GM18499 (cell line): ENCODE data around the gene PLXNB3.
"Not testable (repeated sequence)": the region's sequence is repeated elsewhere in the genome, so short reads cannot be mapped to it uniquely, and the experiment has no call there.

Source experiments
- ATAC-seq: cut with Tn5 transposase; IDR thresholded peaks from one replicate; pipeline ENCODE4 v1.9.1; 2021; ENCODE audit warnings: moderate number of reproducible peaks; ENCODE audit not compliant: insufficient read depth, unreplicated experiment

PLXNB3 gene

GRCh38 chrX:153731845-153732215, 32.2 kb upstream of the PLXNB3 start:
- no peak for ATAC-seq

DNA sequence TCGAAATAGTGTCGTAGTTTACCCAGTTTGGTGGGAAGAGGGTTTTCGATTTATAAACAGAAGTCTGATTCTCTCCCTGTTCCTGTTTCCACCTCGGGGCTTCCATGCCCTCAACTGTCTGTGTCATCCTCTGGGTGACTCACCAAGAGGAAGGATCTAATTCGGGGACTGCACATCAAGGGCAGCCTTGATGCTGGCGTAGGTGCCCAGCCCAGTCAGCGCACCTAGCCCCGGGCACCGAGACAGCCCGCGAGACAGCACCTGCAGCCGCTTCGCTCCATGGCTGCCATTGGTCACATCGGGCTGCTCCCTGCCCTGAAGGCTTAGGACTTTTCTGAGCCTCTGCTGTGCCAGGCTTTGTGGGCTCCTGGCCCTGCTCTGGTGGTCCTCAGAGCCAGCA, 31.6 kb upstream of the PLXNB3 start:
- ATAC-seq: no peak

- ATAC-seq: no peak
Measured at GRCh38 chrX:153733651-153734240, 30.3 kb upstream of the PLXNB3 start.

DNA sequence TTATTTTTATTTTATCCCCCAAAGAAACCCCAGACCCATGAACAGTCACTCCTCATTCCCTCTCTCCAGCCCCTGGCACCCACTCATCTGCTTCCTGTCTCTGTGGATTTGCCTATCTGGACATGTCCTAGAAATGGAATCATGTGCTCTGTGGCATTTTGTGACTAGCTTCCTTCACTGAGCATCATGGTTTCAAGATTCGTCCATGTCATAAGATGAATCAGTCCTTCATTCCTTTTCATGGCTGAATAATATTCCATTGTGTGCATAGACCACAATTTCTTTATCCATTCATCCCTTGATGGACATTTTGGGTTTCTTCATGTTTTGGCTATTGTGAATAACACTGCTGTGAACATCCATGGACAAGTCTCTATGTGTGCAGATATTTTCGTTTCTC, 29.2 kb upstream of the PLXNB3 start:
- ATAC-seq: no peak

- ATAC-seq: no peak
Measured at GRCh38 chrX:153735274-153735673, 28.8 kb upstream of the PLXNB3 start.

DNA sequence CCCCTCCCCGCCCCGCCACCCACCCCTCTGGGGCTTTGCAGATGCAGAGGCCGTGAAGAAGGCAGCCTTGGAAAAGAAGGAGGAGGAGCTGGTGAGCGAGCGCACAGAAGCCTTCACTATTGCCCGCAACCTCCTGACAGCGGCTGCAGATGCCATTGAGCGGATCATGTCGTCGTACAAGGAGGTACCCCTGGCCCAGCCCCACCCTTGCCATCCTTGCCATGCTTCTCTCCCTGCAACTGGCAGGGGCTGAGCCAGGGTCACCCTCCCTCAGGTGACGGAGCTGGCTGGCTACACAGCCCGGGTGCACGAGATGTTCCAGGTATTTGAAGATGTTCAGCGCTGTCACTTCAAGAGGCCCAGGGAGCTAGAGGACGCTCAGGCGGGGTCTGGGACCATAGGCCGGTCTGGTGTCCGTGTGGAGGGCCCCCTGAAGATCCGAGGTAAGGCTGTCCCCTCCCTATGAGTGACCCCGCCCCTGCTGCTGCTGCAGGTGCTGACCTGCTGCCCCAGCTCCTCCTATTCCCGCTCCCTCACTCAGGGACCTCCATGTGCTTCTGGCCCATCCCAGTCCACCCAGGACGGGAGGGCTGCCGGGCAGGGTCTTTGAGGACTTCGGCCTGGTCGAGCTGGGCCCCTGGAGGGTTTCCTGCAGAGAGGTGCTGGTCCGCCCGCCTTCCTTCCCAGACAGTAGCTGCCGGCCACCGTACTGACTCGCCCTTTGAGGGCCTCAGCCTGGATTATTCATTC, 27.8 kb upstream of the PLXNB3 start:
- no peak for ATAC-seq

DNA sequence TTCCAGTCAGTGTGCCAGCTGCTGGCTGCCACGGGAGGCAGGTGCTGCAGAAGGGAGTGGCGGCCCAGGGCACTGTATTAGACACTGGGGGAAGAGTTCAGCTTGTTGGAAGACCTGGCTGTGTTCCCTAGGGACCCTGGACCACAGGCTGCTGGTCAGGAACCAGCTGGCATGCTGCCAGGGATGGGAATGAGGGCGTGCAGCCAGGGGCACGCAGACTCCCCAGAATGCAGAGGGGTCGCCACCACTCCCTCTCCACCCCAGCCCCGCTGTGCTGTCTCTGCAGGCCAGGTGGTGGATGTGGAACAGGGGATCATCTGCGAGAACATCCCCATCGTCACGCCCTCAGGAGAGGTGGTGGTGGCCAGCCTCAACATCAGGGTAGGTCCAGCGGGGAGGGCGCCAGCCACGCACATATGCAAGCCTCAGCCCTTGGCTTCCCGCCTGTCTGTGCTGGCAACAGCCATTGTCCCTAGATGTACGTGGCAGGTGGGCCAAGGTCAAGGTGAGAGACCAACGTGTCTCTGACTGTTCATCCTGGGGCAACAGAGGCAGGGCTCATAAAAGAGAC, 27.1 kb upstream of the PLXNB3 start:
- ATAC-seq: no peak

GRCh38 chrX:153738056-153738605, 25.9 kb upstream of the PLXNB3 start:
- ATAC-seq: no peak

GRCh38 chrX:153739754-153740486, 24.1 kb upstream of the PLXNB3 start:
- no peak for ATAC-seq

GRCh38 chrX:153740631-153741222, 23.3 kb upstream of the PLXNB3 start:
- no peak for ATAC-seq

DNA sequence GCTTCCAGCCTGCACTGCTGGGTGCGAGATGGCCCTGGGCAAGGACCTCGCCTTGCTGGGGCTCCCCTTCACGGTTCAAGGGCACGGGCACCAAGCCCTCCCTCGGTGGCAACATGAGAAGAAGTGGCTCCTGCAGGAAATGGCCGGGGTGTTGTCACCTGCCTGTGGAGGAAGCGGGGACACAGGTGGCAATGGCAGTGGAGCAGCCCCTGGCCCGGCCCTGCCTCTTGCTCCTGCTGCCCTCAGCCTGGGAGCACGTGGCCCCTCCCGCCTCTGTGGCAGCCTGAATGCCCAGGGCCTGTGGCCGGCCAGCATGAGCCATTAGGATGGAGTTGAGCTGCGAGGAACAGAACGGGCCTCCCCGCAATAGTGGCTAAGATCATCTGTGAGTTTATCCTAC, 22.6 kb upstream of the PLXNB3 start:
- no peak for ATAC-seq

DNA sequence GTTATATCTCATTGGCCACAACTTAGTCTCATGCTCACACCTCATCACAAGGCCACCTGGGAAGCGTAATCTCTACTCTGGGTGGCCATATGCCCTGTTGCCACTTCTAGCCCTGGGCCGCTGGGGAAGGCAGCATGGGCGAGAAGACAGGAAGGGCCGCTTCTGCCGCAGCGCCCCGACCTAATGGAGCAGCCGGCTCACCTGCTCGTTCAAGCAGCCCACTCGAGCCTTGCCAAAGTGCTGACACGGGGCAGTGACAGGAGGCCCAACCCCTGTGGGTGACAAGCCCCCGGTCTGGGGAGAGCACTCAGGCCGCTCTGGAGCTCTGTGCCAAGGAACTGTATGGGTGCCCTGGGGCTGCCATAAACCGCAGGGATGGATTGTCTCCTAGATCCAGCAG, 21.9 kb upstream of the PLXNB3 start:
- not testable (repeated sequence) for ATAC-seq

- ATAC-seq: not testable (repeated sequence)
Measured at GRCh38 chrX:153742796-153743467, 21.1 kb upstream of the PLXNB3 start.

GRCh38 chrX:153743468-153744209, 20.4 kb upstream of the PLXNB3 start:
- ATAC-seq: not testable (repeated sequence)

DNA sequence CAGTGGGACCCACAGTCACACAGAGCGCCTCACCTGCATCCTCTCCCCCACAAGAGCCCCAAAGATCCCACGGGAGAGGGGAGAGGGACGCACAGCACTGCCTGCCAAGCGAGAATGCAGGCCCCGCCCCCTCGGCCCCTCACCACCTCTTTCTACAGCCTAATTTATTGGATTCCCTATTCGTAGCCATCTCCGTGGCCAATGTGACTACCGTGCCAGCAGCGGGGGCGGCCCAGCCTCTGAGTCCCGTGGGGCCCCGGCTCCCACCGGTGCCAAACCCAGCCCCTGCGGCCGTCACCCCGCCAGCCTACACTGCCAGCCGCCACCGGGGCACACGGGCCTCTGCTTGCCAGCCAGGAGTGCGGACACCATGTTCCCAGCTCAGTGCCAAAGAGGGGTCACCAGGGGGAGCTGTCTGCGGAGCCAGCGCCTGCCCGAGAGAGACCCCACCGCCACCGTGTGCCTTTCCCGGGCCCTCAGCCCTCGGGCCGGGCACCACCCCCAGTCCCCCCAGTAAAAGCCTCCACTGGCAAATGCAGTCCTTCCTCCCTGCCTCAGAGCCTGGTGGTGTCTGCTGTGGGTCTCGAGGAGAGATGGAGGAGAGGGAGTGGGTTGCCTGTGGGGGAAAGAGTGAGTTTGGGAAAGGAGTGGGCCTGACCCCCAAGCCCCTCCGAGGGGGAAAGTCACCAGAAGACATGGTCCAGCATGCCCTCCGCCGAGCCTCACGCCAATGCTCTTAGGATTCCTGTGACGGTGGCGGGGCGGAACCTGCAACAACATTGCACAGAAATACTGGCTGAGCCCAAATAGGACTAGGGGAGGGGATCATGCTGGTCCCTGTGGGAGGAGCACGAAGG, 19.6 kb upstream of the PLXNB3 start:
- no peak for ATAC-seq

GRCh38 chrX:153745067-153745433, 19.0 kb upstream of the PLXNB3 start:
- not testable (repeated sequence) for ATAC-seq

- no peak for ATAC-seq
Measured at GRCh38 chrX:153746359-153746758, 17.7 kb upstream of the PLXNB3 start.

DNA sequence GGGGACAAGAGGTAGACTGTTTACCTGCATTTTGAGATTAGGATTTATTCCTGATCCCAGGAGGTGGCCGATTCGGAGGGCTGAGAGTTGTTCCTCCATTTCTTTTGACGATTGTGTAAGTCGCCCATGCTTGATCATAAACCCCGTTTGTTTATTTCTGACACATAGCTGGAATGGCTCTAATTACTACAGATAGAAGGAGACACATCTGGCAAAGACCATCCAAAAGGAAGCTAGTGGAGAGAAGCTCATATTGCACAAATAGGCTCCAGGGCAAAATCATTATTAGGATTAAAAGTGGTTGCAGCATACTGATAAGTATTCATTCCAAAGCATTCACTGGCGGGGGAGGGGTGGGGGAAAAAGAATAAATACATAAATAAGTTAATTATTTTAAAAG, 17.1 kb upstream of the PLXNB3 start:
- ATAC-seq: not testable (repeated sequence)
